SU-DHL-6 (cell line): ENCODE results near the gene MYMX.
A peak's percentile ranks its signal among the peaks of the same experiment; 100 is the strongest.

Experiments used
- H2AFZ ChIP-seq: fragments of 200-600 bp; sonication (generic); 2 replicates; pipeline ENCODE4 v1.6.1; 2014; ENCODE audit warnings: low read depth, mild to moderate bottlenecking, moderate library complexity, mixed read lengths, antibody characterized with exemption, low read length; ENCODE audit not compliant: severe bottlenecking
- H3F3A ChIP-seq: fragments of 200-600 bp; shearing (Covaris generic); 2 replicates; pipeline ENCODE4 v1.6.0; 2016; ENCODE audit warnings: antibody characterized with exemption, mild to moderate bottlenecking; ENCODE audit not compliant: insufficient read depth
- H3K27ac ChIP-seq: fragments of 200-600 bp; sonication (generic); 2 replicates; pipeline ENCODE4 v1.5.1; 2016; ENCODE audit warnings: low read depth, mild to moderate bottlenecking, low read length, moderate library complexity, mixed read lengths
- H3K27me3 ChIP-seq: fragments of 200-600 bp; sonication (generic), shearing (Covaris generic); 2 replicates; pipeline ENCODE4 v1.6.0; 2014; ENCODE audit warnings: mild to moderate bottlenecking, low read length
- H3K36me3 ChIP-seq: fragments of 200-600 bp; sonication (generic); 2 replicates; pipeline ENCODE4 v1.6.1; 2014; ENCODE audit warnings: mild to moderate bottlenecking, low read length, mixed read lengths
- H3K4me2 ChIP-seq: fragments of 300-600, 200-600 bp; shearing (Covaris generic), sonication (generic); 2 replicates; pipeline ENCODE4 v1.6.0; 2014; ENCODE audit warnings: low read length, low read depth, mild to moderate bottlenecking; ENCODE audit not compliant: poor library complexity, severe bottlenecking
- H3K4me3 ChIP-seq: fragments of 200-600 bp; sonication (generic); 2 replicates; pipeline ENCODE4 v1.5.1; 2014; ENCODE audit warnings: antibody characterized with exemption, low read length, mild to moderate bottlenecking, mixed read lengths; ENCODE audit not compliant: insufficient read depth, poor library complexity, severe bottlenecking
- H3K79me2 ChIP-seq: fragments of 200-600 bp; sonication (generic); 2 replicates; pipeline ENCODE4 v1.6.1; 2014; ENCODE audit warnings: mild to moderate bottlenecking, low read length, moderate library complexity; ENCODE audit not compliant: insufficient read depth
- H3K9ac ChIP-seq: fragments of 200-600 bp; sonication (generic); 2 replicates; pipeline ENCODE4 v1.7.0; 2014; ENCODE audit warnings: mild to moderate bottlenecking, low read length
- H3K9me2 ChIP-seq: fragments of 200-600 bp; sonication (generic); replicated peaks from 2 replicates; pipeline ENCODE4 v1.6.1; 2014; ENCODE audit warnings: low read length; ENCODE audit not compliant: insufficient read depth
- H3K9me3 ChIP-seq: fragments of 200-600 bp; sonication (generic); 2 replicates; pipeline ENCODE4 v1.6.1; 2014; ENCODE audit warnings: low read length, mixed read lengths; ENCODE audit not compliant: insufficient read depth
- H4K20me1 ChIP-seq: fragments of 200-600 bp; sonication (generic); 2 replicates; pipeline ENCODE4 v1.6.1; 2014; ENCODE audit warnings: low read depth, mild to moderate bottlenecking, antibody characterized with exemption, low read length, moderate library complexity, mixed read lengths
- EZH2phosphoT487 ChIP-seq: fragments of 200-600 bp; sonication (generic), shearing (Covaris generic); conservative IDR thresholded peaks from 2 replicates; pipeline ENCODE4 v1.6.1; 2018; ENCODE audit warnings: mild to moderate bottlenecking, antibody characterized with exemption, low read length, moderate library complexity, mixed read lengths
- TF ChIP-seq, protein P1 (sequence below): fragments of 200-600 bp; sonication (generic); IDR thresholded peaks from one replicate; pipeline ENCODE4 v1.5.1; 2017; ENCODE audit warnings: antibody characterized with exemption, mild to moderate bottlenecking, low read length, moderate library complexity; ENCODE audit not compliant: insufficient read depth, poor library complexity, severe bottlenecking

The MYMX gene

DNA sequence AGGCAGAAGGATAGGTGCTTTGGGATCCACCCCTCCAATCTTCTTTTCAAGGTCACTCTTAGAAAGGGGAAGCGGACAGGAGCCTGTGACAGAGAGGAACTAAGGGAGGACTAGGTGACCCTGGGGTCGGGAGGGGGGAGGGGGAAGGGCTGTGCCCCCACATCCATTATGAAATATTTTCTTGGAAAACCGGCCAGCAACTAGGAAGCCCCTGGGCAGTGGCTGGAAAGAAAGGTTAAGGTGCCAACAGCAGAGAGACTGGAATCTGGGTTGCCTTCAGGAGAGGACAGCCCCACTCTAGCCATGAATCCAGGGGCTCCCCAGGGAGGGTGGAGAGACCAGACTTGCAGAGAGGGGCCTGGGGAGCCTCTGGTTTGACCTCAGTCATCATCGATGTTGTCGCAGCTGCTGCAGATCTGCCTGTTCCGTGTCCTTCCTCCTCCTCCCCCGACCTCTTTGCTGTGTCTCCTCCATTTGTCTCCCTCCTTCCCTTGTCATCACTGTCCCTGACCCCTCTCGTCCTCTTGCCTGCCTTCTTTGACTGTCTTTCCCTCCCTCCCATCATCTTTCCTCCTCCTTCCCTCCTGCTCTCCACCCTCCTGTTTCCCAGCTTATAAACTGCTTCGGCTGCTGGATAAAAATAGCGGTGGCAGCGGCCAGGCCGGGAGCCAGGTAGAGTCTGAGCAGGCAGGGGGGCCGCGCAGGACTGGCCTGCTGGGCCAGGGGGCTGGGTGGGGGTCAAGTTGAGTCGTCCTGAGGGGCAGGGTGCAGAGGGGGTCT is 9.8 kb downstream of the MYMX start:
- TF ChIP-seq, protein P1, sequence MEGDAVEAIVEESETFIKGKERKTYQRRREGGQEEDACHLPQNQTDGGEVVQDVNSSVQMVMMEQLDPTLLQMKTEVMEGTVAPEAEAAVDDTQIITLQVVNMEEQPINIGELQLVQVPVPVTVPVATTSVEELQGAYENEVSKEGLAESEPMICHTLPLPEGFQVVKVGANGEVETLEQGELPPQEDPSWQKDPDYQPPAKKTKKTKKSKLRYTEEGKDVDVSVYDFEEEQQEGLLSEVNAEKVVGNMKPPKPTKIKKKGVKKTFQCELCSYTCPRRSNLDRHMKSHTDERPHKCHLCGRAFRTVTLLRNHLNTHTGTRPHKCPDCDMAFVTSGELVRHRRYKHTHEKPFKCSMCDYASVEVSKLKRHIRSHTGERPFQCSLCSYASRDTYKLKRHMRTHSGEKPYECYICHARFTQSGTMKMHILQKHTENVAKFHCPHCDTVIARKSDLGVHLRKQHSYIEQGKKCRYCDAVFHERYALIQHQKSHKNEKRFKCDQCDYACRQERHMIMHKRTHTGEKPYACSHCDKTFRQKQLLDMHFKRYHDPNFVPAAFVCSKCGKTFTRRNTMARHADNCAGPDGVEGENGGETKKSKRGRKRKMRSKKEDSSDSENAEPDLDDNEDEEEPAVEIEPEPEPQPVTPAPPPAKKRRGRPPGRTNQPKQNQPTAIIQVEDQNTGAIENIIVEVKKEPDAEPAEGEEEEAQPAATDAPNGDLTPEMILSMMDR: no peak
- no peak for TF ChIP-seq EZH2phosphoT487
- H3K27ac ChIP-seq: no peak overlapping the region
- no peak overlapping the region for H2AFZ ChIP-seq
- no peak overlapping the region for H3K4me3 ChIP-seq
- H3F3A ChIP-seq: no peaks in the 10 kb centered on the region
- no peaks in the 10 kb centered on the region for H3K27me3 ChIP-seq
- peak overlapping the region; percentile 83 for H3K9ac ChIP-seq
- H3K9me3 ChIP-seq: no peaks in the 10 kb centered on the region
- H4K20me1 ChIP-seq: no peaks in the 10 kb centered on the region
- H3K4me2 ChIP-seq: peak overlapping the region; percentile 66
- H3K9me2 ChIP-seq: no peaks in the 10 kb centered on the region
- H3K79me2 ChIP-seq: peaks cover 44% of the 10 kb centered on the region
- H3K36me3 ChIP-seq: no peaks in the 10 kb centered on the region

DNA sequence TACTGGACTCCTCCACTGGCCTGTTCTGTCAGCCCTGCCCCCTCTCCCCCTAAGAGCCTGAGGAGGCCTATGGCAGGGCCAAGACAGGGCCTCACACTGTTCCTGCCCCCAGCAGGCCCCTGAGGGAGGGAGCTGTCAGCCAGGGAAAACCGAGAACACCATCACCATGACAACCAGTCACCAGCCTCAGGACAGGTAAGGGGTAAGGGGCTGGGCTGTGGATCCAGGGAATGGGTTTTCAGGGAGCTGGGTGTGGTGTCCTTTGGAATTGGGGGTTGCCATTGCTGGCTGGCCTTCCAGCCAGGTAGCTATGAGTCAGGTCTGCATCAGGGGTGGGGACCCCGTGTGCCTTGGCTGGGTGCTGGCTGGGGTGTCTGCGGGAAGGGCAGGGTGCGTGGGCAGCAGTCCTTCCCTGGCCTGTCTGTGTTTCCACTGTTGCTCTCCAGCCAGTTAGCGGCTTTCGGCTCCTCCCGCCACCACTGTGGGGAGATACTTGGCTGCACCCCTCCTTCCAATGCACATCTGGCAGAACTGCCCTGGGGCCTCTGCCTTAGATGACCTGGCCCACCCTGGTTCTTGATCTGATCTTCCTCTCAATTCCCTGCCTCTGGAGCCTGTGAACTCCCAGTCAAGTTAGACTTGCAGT is 10.5 kb downstream of the MYMX start:
- no peak overlapping the region for H3K4me2 ChIP-seq
- no peak overlapping the region for H3K27ac ChIP-seq
- H3K4me3 ChIP-seq: no peak overlapping the region
- no peak overlapping the region for H2AFZ ChIP-seq
- H3K9me2 ChIP-seq: no peaks in the 10 kb centered on the region
- H3F3A ChIP-seq: no peaks in the 10 kb centered on the region
- peaks cover 44% of the 10 kb centered on the region for H3K79me2 ChIP-seq
- H3K9me3 ChIP-seq: no peaks in the 10 kb centered on the region
- no peaks in the 10 kb centered on the region for H4K20me1 ChIP-seq
- H3K27me3 ChIP-seq: no peaks in the 10 kb centered on the region
- no peaks in the 10 kb centered on the region for H3K36me3 ChIP-seq
- no peak for TF ChIP-seq EZH2phosphoT487
- TF ChIP-seq, protein P1: no peak
- no peak overlapping the region for H3K9ac ChIP-seq

- no peaks in the 10 kb centered on the region for H3F3A ChIP-seq
- H3K36me3 ChIP-seq: no peaks in the 10 kb centered on the region
- H2AFZ ChIP-seq: no peak overlapping the region
- H3K9me3 ChIP-seq: no peaks in the 10 kb centered on the region
- no peak overlapping the region for H3K9ac ChIP-seq
- no peak for TF ChIP-seq EZH2phosphoT487
- TF ChIP-seq, protein P1: no peak
- no peaks in the 10 kb centered on the region for H4K20me1 ChIP-seq
- H3K27me3 ChIP-seq: no peaks in the 10 kb centered on the region
- H3K9me2 ChIP-seq: no peaks in the 10 kb centered on the region
- H3K4me2 ChIP-seq: no peak overlapping the region
- no peak overlapping the region for H3K27ac ChIP-seq
- peaks cover 44% of the 10 kb centered on the region for H3K79me2 ChIP-seq
- H3K4me3 ChIP-seq: no peak overlapping the region
Observed at GRCh38 chr6:44228031-44228430, 11.3 kb downstream of the MYMX start.
